Measurements from ENCODE around the gene SLC6A9.

The SLC6A9 gene

GRCh38 chr1:44002165-44002564 is 29.1 kb downstream of the SLC6A9 start:
- CTCF ChIA-PET = no interaction called here
- POLR2A ChIA-PET = interaction anchor here (0.6 kb wide), 1 partner anchor 352 kb away, joined by 3 read pairs; the partner anchor contains the start of gene KDM4A
- TF ChIP-seq ZNF384 (IDR thresholded peaks at IDR 0.05) = no peak
- no peak for TF ChIP-seq BHLHE40 (IDR thresholded peaks at IDR 0.05; ENCODE audit: borderline replicate concordance)
- TF ChIP-seq ELF4 (IDR thresholded peaks at IDR 0.05) = no peak
- TF ChIP-seq NFRKB (IDR thresholded peaks at IDR 0.05) = no peak
- no peak for TF ChIP-seq L3MBTL2 (conservative IDR thresholded peaks at IDR 0.05)
- no peak for TF ChIP-seq FOXM1 (IDR thresholded peaks at IDR 0.05; ENCODE audit: borderline replicate concordance)
- no peak for TF ChIP-seq HDGF (IDR thresholded peaks at IDR 0.05; ENCODE audit: borderline replicate concordance)
- TF ChIP-seq FOXK2 (IDR thresholded peaks at IDR 0.05) = no peak
- TF ChIP-seq SP1 (IDR thresholded peaks at IDR 0.05) = no peak
- TF ChIP-seq SUZ12 (IDR thresholded peaks at IDR 0.05) = no peak
- TF ChIP-seq LEF1 (IDR thresholded peaks at IDR 0.05; ENCODE audit: borderline replicate concordance) = no peak
- no peak for DNase-seq (ENCODE audit: extremely low spot score)

GRCh38 chr1:44000122-44000665 is 31.1 kb downstream of the SLC6A9 start:
- CTCF ChIA-PET = interaction anchor here (1.2 to 1.3 kb wide), 2 partner anchors 37 to 47 kb away, joined by 4 read pairs; no protein-coding TSS in a partner anchor
- DNase-seq (ENCODE audit: extremely low spot score) = no peak
- POLR2A ChIA-PET = no interaction called here
- no peak for TF ChIP-seq ARNT (IDR thresholded peaks at IDR 0.05)
- no peak for TF ChIP-seq CTBP1 (IDR thresholded peaks at IDR 0.05; ENCODE audit: borderline replicate concordance)
- TF ChIP-seq ELF4 (IDR thresholded peaks at IDR 0.05) = no peak
- TF ChIP-seq LEF1 (IDR thresholded peaks at IDR 0.05; ENCODE audit: borderline replicate concordance) = no peak
- no peak for TF ChIP-seq SP1 (IDR thresholded peaks at IDR 0.05)
- no peak for TF ChIP-seq PKNOX1 (IDR thresholded peaks at IDR 0.05)
- TF ChIP-seq L3MBTL2 (conservative IDR thresholded peaks at IDR 0.05) = no peak
- no peak for TF ChIP-seq FOXK2 (IDR thresholded peaks at IDR 0.05)

DNA sequence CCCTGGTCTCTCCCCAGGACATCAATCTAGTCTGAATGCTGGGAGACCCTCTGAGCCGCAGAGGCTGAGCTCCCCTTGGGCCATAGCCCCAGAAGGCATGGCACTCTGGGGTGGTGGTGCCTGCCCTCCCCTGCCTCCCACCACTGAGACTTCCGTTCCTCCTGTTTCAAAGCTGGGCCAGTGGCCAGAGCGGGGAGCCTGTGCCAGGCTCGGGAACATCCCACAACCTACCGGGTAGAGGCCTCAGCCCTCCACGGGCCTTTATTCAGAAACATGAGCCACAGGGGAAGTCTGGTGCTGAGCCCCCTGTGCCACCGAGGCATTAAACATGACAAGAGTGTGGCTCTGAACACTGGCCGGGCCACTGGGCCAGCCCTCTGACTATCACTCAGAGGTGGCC is 31.8 kb downstream of the SLC6A9 start:
- ChIA-PET POLR2A (interaction anchor here (2.0 kb wide), 1 partner anchor 24 kb away, joined by 7 read pairs; the partner anchor contains the start of gene ATP6V0B), CTCF (interaction anchor here (0.9 to 1.3 kb wide), 2 partner anchors 48 to 57 kb away, joined by 3 to 4 read pairs; no protein-coding TSS in a partner anchor)
- TF ChIP-seq ELF4 (IDR thresholded peaks at IDR 0.05) (no peak), FOXM1 (IDR thresholded peaks at IDR 0.05; ENCODE audit: borderline replicate concordance) (no peak), SP1 (IDR thresholded peaks at IDR 0.05) (no peak), ZNF384 (IDR thresholded peaks at IDR 0.05) (no peak), FOXA1 (IDR thresholded peaks at IDR 0.05) (no peak), LEF1 (IDR thresholded peaks at IDR 0.05; ENCODE audit: borderline replicate concordance) (no peak), L3MBTL2 (conservative IDR thresholded peaks at IDR 0.05) (no peak)
- no peak for DNase-seq (ENCODE audit: extremely low spot score)

DNA sequence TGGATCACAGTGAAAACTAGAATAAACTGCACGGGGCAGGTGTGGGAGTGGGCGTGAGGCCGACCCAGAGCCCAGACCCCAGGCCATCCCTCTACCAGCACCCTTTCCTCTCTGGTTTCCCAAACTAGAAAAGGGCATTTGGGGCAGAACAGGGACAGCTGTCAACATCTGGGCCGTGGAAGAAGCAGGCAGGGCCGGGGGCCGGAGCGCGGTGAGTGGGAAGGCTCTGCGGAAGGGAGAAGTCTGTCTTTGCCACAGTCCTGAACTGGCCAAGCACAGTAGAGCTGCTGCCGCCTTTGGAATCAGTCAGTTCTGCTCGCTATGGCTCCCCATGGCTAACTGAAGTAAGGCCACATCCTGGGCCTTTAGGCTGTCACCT is 33.3 kb downstream of the SLC6A9 start:
- POLR2A ChIA-PET = interaction anchor here (2.0 kb wide), 1 partner anchor 23 kb away, joined by 7 read pairs; the partner anchor contains the start of gene ATP6V0B
- DNase-seq (ENCODE audit: extremely low spot score) = no peak
- no peak for TF ChIP-seq CTBP1 (IDR thresholded peaks at IDR 0.05; ENCODE audit: borderline replicate concordance)
- no peak for TF ChIP-seq SP1 (IDR thresholded peaks at IDR 0.05)
- TF ChIP-seq HDGF (IDR thresholded peaks at IDR 0.05; ENCODE audit: borderline replicate concordance) = no peak
- no peak for TF ChIP-seq L3MBTL2 (conservative IDR thresholded peaks at IDR 0.05)
- TF ChIP-seq FOXA1 (IDR thresholded peaks at IDR 0.05) = no peak
- no peak for TF ChIP-seq NFRKB (IDR thresholded peaks at IDR 0.05)
- no peak for TF ChIP-seq PKNOX1 (IDR thresholded peaks at IDR 0.05)
- no peak for TF ChIP-seq SUZ12 (IDR thresholded peaks at IDR 0.05)
- TF ChIP-seq FOXM1 (IDR thresholded peaks at IDR 0.05; ENCODE audit: borderline replicate concordance) = no peak
- TF ChIP-seq ELF4 (IDR thresholded peaks at IDR 0.05) = no peak
- TF ChIP-seq BHLHE40 (IDR thresholded peaks at IDR 0.05; ENCODE audit: borderline replicate concordance) = no peak
- TF ChIP-seq ARNT (IDR thresholded peaks at IDR 0.05) = no peak
- TF ChIP-seq ZNF384 (IDR thresholded peaks at IDR 0.05) = no peak
- CTCF ChIA-PET = no interaction called here

GRCh38 chr1:43997295-43997999 is 33.8 kb downstream of the SLC6A9 start:
- ChIA-PET CTCF (no interaction called here), POLR2A (interaction anchor here (0.8 to 2.0 kb wide), 2 partner anchors 22 to 347 kb away, joined by 4 to 7 read pairs; partner anchors contain the start of genes ATP6V0B and KDM4A)
- no peak for TF ChIP-seq FOXK2 (IDR thresholded peaks at IDR 0.05)
- no peak for TF ChIP-seq ELF4 (IDR thresholded peaks at IDR 0.05)
- TF ChIP-seq FOXA1 (IDR thresholded peaks at IDR 0.05) = no peak
- TF ChIP-seq NFRKB (IDR thresholded peaks at IDR 0.05) = no peak
- no peak for TF ChIP-seq FOXM1 (IDR thresholded peaks at IDR 0.05; ENCODE audit: borderline replicate concordance)
- TF ChIP-seq CTBP1 (IDR thresholded peaks at IDR 0.05; ENCODE audit: borderline replicate concordance) = no peak
- TF ChIP-seq BHLHE40 (IDR thresholded peaks at IDR 0.05; ENCODE audit: borderline replicate concordance) = no peak
- no peak for TF ChIP-seq ZNF384 (IDR thresholded peaks at IDR 0.05)
- TF ChIP-seq PKNOX1 (IDR thresholded peaks at IDR 0.05) = no peak
- TF ChIP-seq HDGF (IDR thresholded peaks at IDR 0.05; ENCODE audit: borderline replicate concordance) = no peak
- TF ChIP-seq LEF1 (IDR thresholded peaks at IDR 0.05; ENCODE audit: borderline replicate concordance) = no peak
- TF ChIP-seq ARNT (IDR thresholded peaks at IDR 0.05) = no peak
- no peak for TF ChIP-seq TARDBP (IDR thresholded peaks at IDR 0.05)
- TF ChIP-seq SP1 (IDR thresholded peaks at IDR 0.05) = no peak
- no peak for TF ChIP-seq SUZ12 (IDR thresholded peaks at IDR 0.05)

GRCh38 chr1:43996733-43997115 is 34.5 kb downstream of the SLC6A9 start:
- POLR2A ChIA-PET = interaction anchor here (0.8 kb wide), 1 partner anchor 346 kb away, joined by 4 read pairs; the partner anchor contains the start of gene KDM4A
- CTCF ChIA-PET = no interaction called here
- DNase-seq (ENCODE audit: extremely low spot score) = no peak
- no peak for TF ChIP-seq TARDBP (IDR thresholded peaks at IDR 0.05)
- no peak for TF ChIP-seq ARNT (IDR thresholded peaks at IDR 0.05)
- TF ChIP-seq BHLHE40 (IDR thresholded peaks at IDR 0.05; ENCODE audit: borderline replicate concordance) = no peak
- TF ChIP-seq NFRKB (IDR thresholded peaks at IDR 0.05) = no peak
- TF ChIP-seq SUZ12 (IDR thresholded peaks at IDR 0.05) = no peak
- TF ChIP-seq ELF4 (IDR thresholded peaks at IDR 0.05) = no peak
- TF ChIP-seq ZNF384 (IDR thresholded peaks at IDR 0.05) = no peak
- no peak for TF ChIP-seq SP1 (IDR thresholded peaks at IDR 0.05)
- TF ChIP-seq PKNOX1 (IDR thresholded peaks at IDR 0.05) = no peak
- no peak for TF ChIP-seq CTBP1 (IDR thresholded peaks at IDR 0.05; ENCODE audit: borderline replicate concordance)
- no peak for TF ChIP-seq FOXK2 (IDR thresholded peaks at IDR 0.05)
- TF ChIP-seq L3MBTL2 (conservative IDR thresholded peaks at IDR 0.05) = no peak
- TF ChIP-seq FOXM1 (IDR thresholded peaks at IDR 0.05; ENCODE audit: borderline replicate concordance) = no peak
- TF ChIP-seq HDGF (IDR thresholded peaks at IDR 0.05; ENCODE audit: borderline replicate concordance) = no peak

More at GRCh38 chr1:43997295-43997999, 33.8 kb downstream of the SLC6A9 start:
- DNase-seq (ENCODE audit: extremely low spot score) = no peak
